BJ (cell line): Measurements from ENCODE around the gene CD209. TPM values are rescaled to one million over a fixed set of nuclear protein-coding genes. Genes with fewer than 3 reads are reported as not detected.

ENCODE experiments used
- CTCF ChIA-PET: fragments of 350-600 bp; formaldehyde crosslinking; extraction: SDS; loops from one replicate; lab custom pipeline; 2021; ENCODE audit warnings: antibody characterized with exemption, inconsistent platforms; lab: Yijun Ruan, JAX
- POLR2A ChIA-PET: fragments of 300-600 bp; sonication (Branson Sonifier 250); formaldehyde crosslinking; extraction: SDS; loops from one replicate; lab custom pipeline; 2021; ENCODE audit warnings: antibody characterized with exemption; lab: Charles Lee
- DNase-seq: peaks from one replicate; pipeline ENCODE4 v3.0.0-alpha.2; 2011; ENCODE audit warnings: low read depth
- H3K27me3 ChIP-seq: 2 replicates; pipeline ENCODE4 v1.6.0; 2011; ENCODE audit warnings: low read length; ENCODE audit not compliant: control insufficient read depth, insufficient read depth
- H3K36me3 ChIP-seq: 2 replicates; pipeline ENCODE4 v1.5.1; 2011; ENCODE audit warnings: low read length; ENCODE audit not compliant: control insufficient read depth, insufficient read depth
- H3K4me3 ChIP-seq: 2 replicates; pipeline ENCODE4 v1.5.1; 2011; ENCODE audit warnings: low read depth, mild to moderate bottlenecking, control low read depth, low read length
- polyA plus RNA-seq: library from polyadenylated mRNA; depleted of rRNA; stranded (reverse); fragments of >200 nt; gene quantifications from 2 replicates; pipeline ENCODE4 v1.2.3, GENCODE V29; 2011
- TF ChIP-seq, protein P1 (sequence below): IDR thresholded peaks from 2 replicates; pipeline ENCODE4 v1.5.1; 2011; ENCODE audit warnings: low read depth, mild to moderate bottlenecking, control low read depth, inconsistent platforms, low read length, moderate library complexity; ENCODE audit not compliant: insufficient read depth

Gene CD209
- polyA plus RNA-seq, 1 experiment: not detected

DNA sequence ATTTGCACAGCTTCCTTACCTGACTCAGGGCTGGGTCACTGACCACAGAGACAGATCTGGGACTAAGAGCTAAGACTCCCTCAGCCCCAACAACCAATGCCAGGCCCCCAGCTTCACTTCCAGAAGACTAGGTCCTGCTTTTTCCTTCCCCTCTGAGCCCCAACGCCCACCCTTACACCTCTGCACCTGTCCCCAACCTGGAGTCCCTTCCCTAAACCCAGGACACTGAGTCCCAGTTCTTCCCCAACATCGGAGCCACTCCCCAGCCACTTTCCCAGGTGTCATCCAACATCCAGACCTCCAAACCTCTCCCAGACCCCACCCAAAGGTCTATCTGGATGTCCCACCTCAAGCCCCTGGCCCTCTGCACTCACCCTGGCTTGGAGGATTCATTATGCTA is 48.3 kb downstream of the CD209 start:
- CTCF ChIA-PET: interaction anchor here (4.1 kb wide), 1 partner anchor 18 kb away, joined by 20 read pairs; the partner anchor contains the start of gene TRAPPC5
- H3K36me3 ChIP-seq: no peaks in the 10 kb centered on the region
- POLR2A ChIA-PET: no interaction called here
- no peak overlapping the region for H3K4me3 ChIP-seq
- no peak for DNase-seq
- H3K27me3 ChIP-seq: no peaks in the 10 kb centered on the region; the same call in 1 of the 2 replicates
- TF ChIP-seq, protein P1, sequence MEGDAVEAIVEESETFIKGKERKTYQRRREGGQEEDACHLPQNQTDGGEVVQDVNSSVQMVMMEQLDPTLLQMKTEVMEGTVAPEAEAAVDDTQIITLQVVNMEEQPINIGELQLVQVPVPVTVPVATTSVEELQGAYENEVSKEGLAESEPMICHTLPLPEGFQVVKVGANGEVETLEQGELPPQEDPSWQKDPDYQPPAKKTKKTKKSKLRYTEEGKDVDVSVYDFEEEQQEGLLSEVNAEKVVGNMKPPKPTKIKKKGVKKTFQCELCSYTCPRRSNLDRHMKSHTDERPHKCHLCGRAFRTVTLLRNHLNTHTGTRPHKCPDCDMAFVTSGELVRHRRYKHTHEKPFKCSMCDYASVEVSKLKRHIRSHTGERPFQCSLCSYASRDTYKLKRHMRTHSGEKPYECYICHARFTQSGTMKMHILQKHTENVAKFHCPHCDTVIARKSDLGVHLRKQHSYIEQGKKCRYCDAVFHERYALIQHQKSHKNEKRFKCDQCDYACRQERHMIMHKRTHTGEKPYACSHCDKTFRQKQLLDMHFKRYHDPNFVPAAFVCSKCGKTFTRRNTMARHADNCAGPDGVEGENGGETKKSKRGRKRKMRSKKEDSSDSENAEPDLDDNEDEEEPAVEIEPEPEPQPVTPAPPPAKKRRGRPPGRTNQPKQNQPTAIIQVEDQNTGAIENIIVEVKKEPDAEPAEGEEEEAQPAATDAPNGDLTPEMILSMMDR: no peak

DNA sequence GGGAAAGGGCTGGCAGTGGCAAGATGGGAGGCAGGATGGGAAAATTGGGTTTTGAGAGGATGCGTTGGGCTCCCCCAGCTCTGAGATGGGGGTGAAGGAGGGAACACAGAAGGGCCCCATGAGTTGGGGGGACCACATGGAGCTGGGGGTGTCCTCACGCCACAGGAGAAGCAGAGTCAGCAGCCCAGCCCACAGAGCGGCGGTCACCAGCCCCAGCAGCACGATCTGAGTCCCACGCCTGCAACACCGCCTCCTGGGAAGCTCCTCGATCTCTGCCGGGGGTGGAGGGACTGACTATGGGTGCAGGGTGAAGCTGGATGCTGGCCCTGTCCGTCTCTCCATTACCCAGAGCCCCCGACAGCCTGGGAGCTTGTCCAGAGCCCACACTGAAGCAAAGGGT is 48.8 kb downstream of the CD209 start:
- H3K4me3 ChIP-seq: no peak overlapping the region
- POLR2A ChIA-PET: interaction anchor here (0.5 kb wide), 1 partner anchor 47 kb away, joined by 3 read pairs; no protein-coding TSS in a partner anchor
- CTCF ChIA-PET: interaction anchor here (4.1 kb wide), 1 partner anchor 17 kb away, joined by 20 read pairs; the partner anchor contains the start of gene TRAPPC5
- DNase-seq: no peak
- no peaks in the 10 kb centered on the region for H3K36me3 ChIP-seq
- H3K27me3 ChIP-seq: no peaks in the 10 kb centered on the region; the same call in 1 of the 2 replicates
- TF ChIP-seq, protein P1: no peak

DNA sequence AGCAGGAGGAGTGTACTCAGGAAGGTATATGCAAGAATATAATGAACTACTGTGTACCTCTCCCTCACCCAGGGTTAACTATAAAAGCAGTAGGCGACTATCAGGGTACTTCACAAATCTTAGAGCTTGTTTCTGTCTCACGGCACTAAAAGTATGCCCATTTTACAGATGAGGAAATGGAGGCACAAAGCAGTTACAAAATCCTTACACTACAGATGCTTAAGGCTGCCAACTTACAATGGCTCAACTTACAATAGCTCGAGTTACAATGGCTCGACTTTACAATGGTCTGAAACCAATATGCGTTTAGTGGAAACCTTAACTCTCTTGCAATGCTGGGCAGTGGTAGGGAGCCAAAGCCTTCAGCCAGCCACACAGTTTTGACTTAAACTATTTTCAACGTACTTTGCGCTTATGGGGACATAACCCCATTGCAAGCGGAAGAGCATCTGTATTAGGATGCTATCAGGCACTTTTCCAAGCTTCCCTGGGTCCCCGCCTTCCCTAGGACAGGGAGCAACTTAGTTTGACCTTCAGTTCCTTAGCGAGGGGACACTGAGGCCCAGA is 49.5 kb downstream of the CD209 start:
- DNase-seq: no peak
- POLR2A ChIA-PET: no interaction called here
- Histone ChIP-seq H3K36me3 (no peaks in the 10 kb centered on the region), H3K27me3 (no peaks in the 10 kb centered on the region; the same call in 1 of the 2 replicates), H3K4me3 (no peak overlapping the region)
- TF ChIP-seq, protein P1: no peak
- CTCF ChIA-PET: interaction anchor here (4.1 kb wide), 1 partner anchor 16 kb away, joined by 20 read pairs; the partner anchor contains the start of gene TRAPPC5

DNA sequence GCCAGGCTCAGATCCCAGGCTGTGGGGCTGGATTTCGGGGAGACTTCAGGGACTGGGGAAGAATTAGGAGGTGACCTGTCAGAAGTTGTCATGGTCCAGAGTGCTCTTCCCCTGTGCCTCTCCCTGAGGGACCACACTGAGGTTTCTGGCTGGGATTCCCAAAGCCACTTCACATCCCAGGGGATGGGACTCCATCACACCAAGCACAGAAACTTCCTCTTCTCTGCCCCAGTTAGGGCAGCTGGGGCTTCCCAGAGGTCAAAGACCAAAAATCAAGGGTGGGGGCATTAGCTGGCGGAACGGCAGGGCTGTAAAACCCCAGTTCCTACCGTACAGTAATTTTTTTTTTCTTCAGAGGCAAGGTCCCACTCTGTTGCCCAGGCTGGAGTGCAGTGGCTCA is 52.8 kb downstream of the CD209 start:
- Histone ChIP-seq H3K27me3 (no peaks in the 10 kb centered on the region; the same call in 1 of the 2 replicates), H3K36me3 (no peaks in the 10 kb centered on the region), H3K4me3 (no peak overlapping the region)
- CTCF ChIA-PET: no interaction called here
- POLR2A ChIA-PET: no interaction called here
- TF ChIP-seq, protein P1: no peak
- DNase-seq: no peak

DNA sequence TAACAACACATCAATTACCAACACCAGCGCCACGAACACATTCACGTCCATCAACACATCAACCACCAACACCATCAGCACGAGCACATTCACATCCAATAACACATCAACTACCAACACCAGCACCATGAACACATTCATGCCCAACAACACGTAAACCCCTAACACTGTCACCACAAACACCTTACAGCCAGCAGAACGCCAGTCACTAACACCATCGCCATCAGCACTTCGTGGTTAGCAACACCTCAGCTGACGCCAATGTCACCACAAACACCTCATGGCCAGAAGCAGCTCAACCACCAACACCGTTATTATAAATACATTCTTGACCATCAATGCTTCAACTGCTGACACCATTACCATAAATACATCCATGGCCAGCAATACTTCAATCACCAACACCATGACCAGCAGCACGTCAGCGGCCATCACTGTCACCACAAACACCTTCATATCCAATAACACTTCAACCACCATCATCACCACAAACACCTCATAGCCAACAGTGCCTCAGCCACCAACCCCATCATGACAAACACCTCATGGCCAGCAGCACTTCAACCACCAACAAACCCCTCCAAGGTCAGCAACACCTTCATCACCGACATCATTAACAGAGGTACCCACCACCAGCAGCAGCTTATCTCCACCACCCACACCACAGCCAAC is 54.8 kb downstream of the CD209 start:
- H3K27me3 ChIP-seq: no peaks in the 10 kb centered on the region; the same call in 1 of the 2 replicates
- ChIA-PET CTCF (interaction anchor here (1.1 kb wide), 1 partner anchor 10 kb away, joined by 3 read pairs; no protein-coding TSS in a partner anchor), POLR2A (no interaction called here)
- H3K4me3 ChIP-seq: no peak overlapping the region
- TF ChIP-seq, protein P1: no peak
- no peaks in the 10 kb centered on the region for H3K36me3 ChIP-seq
- no peak for DNase-seq
